Activated T-cell treated with anti-CD3 and anti-CD28 coated beads, Interleukin-2, amount 50 U/mL, for 72 hours (primary cell): Measurements from ENCODE around the gene ZDHHC1. TPM values are rescaled to one million over a fixed set of nuclear protein-coding genes. Genes with fewer than 3 reads are reported as not detected.
A peak's percentile ranks its signal among the peaks of the same experiment; 100 is the strongest.

Source experiments
- ATAC-seq, 2 donors: fragments of 150-1000 bp; cut with Tn5 transposase; replicated peaks in 1 of 2; 2 replicates each; pipeline ENCODE4 v1.10.0; 2021; ENCODE audit warnings: moderate library complexity in 2 of 2, mild to moderate bottlenecking in 1 of 2
- DNase-seq, 2 donors: peaks; one replicate each; pipeline ENCODE4 v3.0.0; 2021 to 2022; ENCODE audit warnings: mixed read lengths in 1 of 2
- H3K27ac Mint-ChIP-seq: one replicate; pipeline ENCODE4 v1.8.0; 2022; ENCODE audit warnings: mild to moderate bottlenecking, moderate library complexity, mixed read lengths
- H3K27me3 Mint-ChIP-seq: one replicate; pipeline ENCODE4 v1.8.0; 2022; ENCODE audit warnings: low read depth, mixed read lengths
- H3K36me3 Mint-ChIP-seq, 2 donors: one replicate each; pipeline ENCODE4 v1.8.0; 2022; ENCODE audit warnings: mixed read lengths in 2 of 2, mild to moderate bottlenecking in 1 of 2; ENCODE audit not compliant: insufficient read depth in 2 of 2
- H3K4me1 Mint-ChIP-seq: one replicate; pipeline ENCODE4 v1.8.0; 2022; ENCODE audit warnings: low read depth, mixed read lengths
- H3K4me3 Mint-ChIP-seq, 2 donors: one replicate each; pipeline ENCODE4 v1.8.0; 2022; ENCODE audit warnings: mild to moderate bottlenecking in 2 of 2, mixed read lengths in 2 of 2, moderate library complexity in 2 of 2
- H3K9me3 Mint-ChIP-seq, 2 donors: one replicate each; pipeline ENCODE4 v1.8.0; 2022; ENCODE audit warnings: mixed read lengths in 2 of 2
- total RNA-seq, 2 donors: library from RNA; stranded (reverse); gene quantifications; one replicate each; pipeline ENCODE4 v1.2.3, GENCODE V29; 2022

Gene ZDHHC1
- total RNA-seq, 2 donors from 2014 or later, result 1.9 to 2.1 TPM

- no peaks in the 10 kb centered on the region for H3K27me3 Mint-ChIP-seq
- H3K4me3 Mint-ChIP-seq, result no peak overlapping the region
- no peaks in the 10 kb centered on the region for H3K9me3 Mint-ChIP-seq
- DNase-seq, result no peak
- ATAC-seq, result no peak
- H3K4me1 Mint-ChIP-seq, result no peaks in the 10 kb centered on the region
- H3K36me3 Mint-ChIP-seq, result no peaks in the 10 kb centered on the region
- H3K27ac Mint-ChIP-seq, result no peak overlapping the region
Observed at GRCh38 chr16:67445126-67445426, 28.8 kb upstream of the ZDHHC1 start.

- no peaks in the 10 kb centered on the region for H3K9me3 Mint-ChIP-seq
- H3K27me3 Mint-ChIP-seq, result no peaks in the 10 kb centered on the region
- H3K36me3 Mint-ChIP-seq, result no peaks in the 10 kb centered on the region
- DNase-seq (no peak), ATAC-seq (no peak)
- no peak overlapping the region for H3K27ac Mint-ChIP-seq
- no peaks in the 10 kb centered on the region for H3K4me1 Mint-ChIP-seq
- H3K4me3 Mint-ChIP-seq, result no peak overlapping the region
Observed at GRCh38 chr16:67444259-67445125, 28.2 kb upstream of the ZDHHC1 start.

GRCh38 chr16:67443265-67443664 is 27.0 kb upstream of the ZDHHC1 start:
- Mint-ChIP-seq H3K4me3 (no peak overlapping the region), H3K27me3 (no peaks in the 10 kb centered on the region), H3K4me1 (no peaks in the 10 kb centered on the region), H3K27ac (no peak overlapping the region), H3K36me3 (peaks cover 0 to 1% of the 10 kb centered on the region in 2 donors), H3K9me3 (no peaks in the 10 kb centered on the region)
- ATAC-seq (no peak), DNase-seq (no peak)

- H3K4me3 Mint-ChIP-seq, result no peak overlapping the region
- no peak overlapping the region for H3K27ac Mint-ChIP-seq
- no peaks in the 10 kb centered on the region for H3K9me3 Mint-ChIP-seq
- no peak for DNase-seq
- peaks cover 3% of the 10 kb centered on the region for H3K4me1 Mint-ChIP-seq
- ATAC-seq, result no peak
- no peaks in the 10 kb centered on the region for H3K27me3 Mint-ChIP-seq
- peaks cover 0 to 2% of the 10 kb centered on the region in 2 donors for H3K36me3 Mint-ChIP-seq
Observed at GRCh38 chr16:67442581-67443255, 26.4 kb upstream of the ZDHHC1 start.

- Mint-ChIP-seq H3K27me3 (no peaks in the 10 kb centered on the region), H3K4me1 (peaks cover 7% of the 10 kb centered on the region), H3K27ac (no peak overlapping the region), H3K9me3 (no peaks in the 10 kb centered on the region), H3K36me3 (peaks cover 0 to 2% of the 10 kb centered on the region in 2 donors), H3K4me3 (no peak overlapping the region)
- DNase-seq, result no peak
- no peak for ATAC-seq
Observed at GRCh38 chr16:67441907-67442306, 25.6 kb upstream of the ZDHHC1 start.

GRCh38 chr16:67441271-67441753 is 25.0 kb upstream of the ZDHHC1 start:
- H3K36me3 Mint-ChIP-seq, result peaks cover 0 to 2% of the 10 kb centered on the region in 2 donors
- H3K9me3 Mint-ChIP-seq, result no peaks in the 10 kb centered on the region
- H3K27ac Mint-ChIP-seq, result no peak overlapping the region
- ATAC-seq, result no peak
- H3K4me1 Mint-ChIP-seq, result peaks cover 7% of the 10 kb centered on the region
- H3K4me3 Mint-ChIP-seq, result no peak overlapping the region
- DNase-seq, result no peak
- H3K27me3 Mint-ChIP-seq, result no peaks in the 10 kb centered on the region

- H3K27ac Mint-ChIP-seq, result no peak overlapping the region
- no peak for DNase-seq
- no peaks in the 10 kb centered on the region for H3K9me3 Mint-ChIP-seq
- ATAC-seq, result no peak
- no peak overlapping the region for H3K4me3 Mint-ChIP-seq
- no peaks in the 10 kb centered on the region for H3K27me3 Mint-ChIP-seq
- H3K36me3 Mint-ChIP-seq, result peaks cover 0 to 2% of the 10 kb centered on the region in 2 donors
- H3K4me1 Mint-ChIP-seq, result peaks cover 16% of the 10 kb centered on the region
Observed at GRCh38 chr16:67438824-67439393, 22.6 kb upstream of the ZDHHC1 start.

GRCh38 chr16:67438098-67438791 is 22.0 kb upstream of the ZDHHC1 start:
- no peaks in the 10 kb centered on the region for H3K9me3 Mint-ChIP-seq
- H3K27ac Mint-ChIP-seq, result no peak overlapping the region
- H3K4me3 Mint-ChIP-seq, result no peak overlapping the region
- peaks cover 0 to 2% of the 10 kb centered on the region in 2 donors for H3K36me3 Mint-ChIP-seq
- H3K4me1 Mint-ChIP-seq, result peaks cover 16% of the 10 kb centered on the region
- H3K27me3 Mint-ChIP-seq, result no peaks in the 10 kb centered on the region
- no peak for DNase-seq
- ATAC-seq, result no peak

GRCh38 chr16:67437513-67437912 is 21.2 kb upstream of the ZDHHC1 start:
- peak; percentile 38 to 40 for DNase-seq
- Mint-ChIP-seq H3K27me3 (no peaks in the 10 kb centered on the region), H3K4me3 (no peak overlapping the region), H3K9me3 (no peaks in the 10 kb centered on the region), H3K36me3 (peaks cover 0 to 2% of the 10 kb centered on the region in 2 donors), H3K4me1 (peaks cover 16% of the 10 kb centered on the region), H3K27ac (no peak overlapping the region)
- peak; percentile 74 to 78 for ATAC-seq

GRCh38 chr16:67436640-67437193 is 20.4 kb upstream of the ZDHHC1 start:
- H3K4me1 Mint-ChIP-seq, result peaks cover 16% of the 10 kb centered on the region
- no peaks in the 10 kb centered on the region for H3K9me3 Mint-ChIP-seq
- ATAC-seq (no peak), DNase-seq (no peak)
- no peak overlapping the region for H3K27ac Mint-ChIP-seq
- no peak overlapping the region for H3K4me3 Mint-ChIP-seq
- no peaks in the 10 kb centered on the region for H3K27me3 Mint-ChIP-seq
- H3K36me3 Mint-ChIP-seq, result peaks cover 0 to 2% of the 10 kb centered on the region in 2 donors

- no peak for ATAC-seq
- H3K36me3 Mint-ChIP-seq, result peaks cover 0 to 2% of the 10 kb centered on the region in 2 donors
Observed at GRCh38 chr16:67435758-67436164, 19.5 kb upstream of the ZDHHC1 start.

GRCh38 chr16:67433131-67433719 is 16.9 kb upstream of the ZDHHC1 start:
- Mint-ChIP-seq H3K9me3 (no peaks in the 10 kb centered on the region), H3K4me3 (no peak overlapping the region), H3K36me3 (peaks cover 0 to under 1% of the 10 kb centered on the region in 2 donors), H3K27ac (no peak overlapping the region), H3K4me1 (peaks cover 21% of the 10 kb centered on the region), H3K27me3 (peaks cover 21% of the 10 kb centered on the region)
- ATAC-seq (no peak), DNase-seq (no peak)

More at GRCh38 chr16:67435758-67436164, 19.5 kb upstream of the ZDHHC1 start:
- Mint-ChIP-seq H3K4me1 (peaks cover 16% of the 10 kb centered on the region), H3K9me3 (no peaks in the 10 kb centered on the region), H3K4me3 (no peak overlapping the region), H3K27me3 (no peaks in the 10 kb centered on the region), H3K27ac (no peak overlapping the region)
- no peak for DNase-seq
